Lung (tissue), 12 donors: Measurements from ENCODE around the gene PTGDS. TPM values are rescaled to one million over a fixed set of nuclear protein-coding genes. Genes with fewer than 3 reads are reported as not detected.

Experiments
- ATAC-seq: fragments of 200-7000 bp; cut with Tn5 transposase; one replicate; pipeline ENCODE4 v1.9.1; 2020; ENCODE audit warnings: moderate number of reproducible peaks; ENCODE audit not compliant: insufficient read depth, low FRiP score
- DNase-seq, 3 donors: peaks; one replicate each; pipeline ENCODE4 v3.0.0-alpha.2; 2013 to 2017
- H3K27ac ChIP-seq, 2 donors: one replicate each; pipeline ENCODE4 v1.5.1; 2013; ENCODE audit warnings: mild to moderate bottlenecking in 2 of 2, moderate library complexity in 2 of 2, control low read depth in 1 of 2, inconsistent platforms in 1 of 2, low read depth in 1 of 2, low read length in 1 of 2
- H3K27me3 ChIP-seq, 3 donors: one replicate each; pipeline ENCODE4 v1.5.1; 2013; ENCODE audit warnings: low read length in 2 of 3; ENCODE audit not compliant: control insufficient read depth in 3 of 3, insufficient read depth in 3 of 3
- H3K36me3 ChIP-seq, 4 donors: one replicate each; pipeline ENCODE4 v1.5.1; 2013; ENCODE audit warnings: low read length in 4 of 4, mild to moderate bottlenecking in 1 of 4, moderate library complexity in 1 of 4; ENCODE audit not compliant: control insufficient read depth in 4 of 4, insufficient read depth in 4 of 4
- H3K4me1 ChIP-seq, 5 donors: one replicate each; pipeline ENCODE4 v1.5.1; 2013; ENCODE audit warnings: low read length in 5 of 5, mild to moderate bottlenecking in 2 of 5, moderate library complexity in 1 of 5; ENCODE audit not compliant: control insufficient read depth in 5 of 5, insufficient read depth in 5 of 5
- H3K4me3 ChIP-seq: one replicate; pipeline ENCODE4 v1.5.1; 2013; ENCODE audit warnings: mild to moderate bottlenecking, control low read depth, moderate library complexity
- H3K9ac ChIP-seq, 2 donors: one replicate each; pipeline ENCODE4 v1.5.1; 2013; ENCODE audit warnings: low read length in 2 of 2, control low read depth in 1 of 2; ENCODE audit not compliant: insufficient read depth in 1 of 2
- H3K9me3 ChIP-seq, 4 donors: one replicate each; pipeline ENCODE4 v1.5.1; 2013; ENCODE audit warnings: low read length in 3 of 4, mild to moderate bottlenecking in 1 of 4, moderate library complexity in 1 of 4; ENCODE audit not compliant: control insufficient read depth in 4 of 4, insufficient read depth in 3 of 4
- whole genome bisulfite sequencing, 2 donors: extraction: QIAGEN DNeasy Blood & Tissue Kit; methylation state at CpG; one replicate each; pipeline ENCODE4 v1.1.7; 2013; 5-methylcytosine and 5-hydroxymethylcytosine counted together
- polyA plus RNA-seq, 2 donors: library from polyadenylated mRNA; stranded (reverse); fragments of 200-250 nt; gene quantifications; one replicate each; pipeline ENCODE4 v1.2.1, GENCODE V29; 2013
- total RNA-seq, 2 donors: library from RNA; depleted of rRNA in 1 of 2; stranded (reverse); fragments of >200 nt in 1 of 2; gene quantifications; one replicate each; pipeline ENCODE4 v1.2.1, GENCODE V29; 2014 to 2021
- TF ChIP-seq, protein P1 (sequence below): IDR thresholded peaks from 2 replicates; pipeline ENCODE4 v1.5.1; 2012; ENCODE audit warnings: mild to moderate bottlenecking; ENCODE audit errors: control extremely low read depth, extremely low read depth
- donor health status: control.
- donor health status: control.
- donor health status: Bipolar disorder and iron deficiency.
- donor health status: healthy.
- donor health status: DM: yes; HTN: yes; CAD: no.

The PTGDS gene
- total and polyA plus RNA-seq, 4 donors, result 19.4 to 159 (median 93.7) TPM

DNA sequence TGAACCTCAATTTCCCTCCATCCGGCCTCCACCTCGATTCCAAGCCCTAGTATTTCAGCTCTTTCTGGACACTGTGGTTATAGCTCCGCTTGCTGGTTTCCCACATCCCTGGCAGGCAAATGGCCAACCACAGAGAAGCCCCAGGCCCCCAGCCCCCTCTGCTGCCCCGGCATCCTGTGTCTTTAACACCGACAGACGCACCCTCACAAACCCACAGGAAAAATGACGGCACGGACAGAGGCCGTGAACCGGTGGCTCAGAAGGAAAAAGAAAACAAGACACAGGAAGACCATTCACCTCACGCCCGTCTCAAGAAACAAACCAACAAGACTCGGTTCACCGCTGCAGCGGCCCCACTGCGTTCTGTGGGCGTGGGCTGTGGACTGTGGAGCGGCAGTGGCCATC is 20.5 kb downstream of the PTGDS start:
- Histone ChIP-seq H3K4me1 (peaks cover 0 to 35% (median 13%) of the 10 kb centered on the region in 5 donors), H3K9me3 (no peaks in the 10 kb centered on the region), H3K4me3 (no peak overlapping the region), H3K27ac (no peak overlapping the region), H3K9ac (no peak overlapping the region), H3K27me3 (no peaks in the 10 kb centered on the region), H3K36me3 (peaks cover 0 to 13% (median 0%) of the 10 kb centered on the region in 4 donors)
- TF ChIP-seq, protein P1, sequence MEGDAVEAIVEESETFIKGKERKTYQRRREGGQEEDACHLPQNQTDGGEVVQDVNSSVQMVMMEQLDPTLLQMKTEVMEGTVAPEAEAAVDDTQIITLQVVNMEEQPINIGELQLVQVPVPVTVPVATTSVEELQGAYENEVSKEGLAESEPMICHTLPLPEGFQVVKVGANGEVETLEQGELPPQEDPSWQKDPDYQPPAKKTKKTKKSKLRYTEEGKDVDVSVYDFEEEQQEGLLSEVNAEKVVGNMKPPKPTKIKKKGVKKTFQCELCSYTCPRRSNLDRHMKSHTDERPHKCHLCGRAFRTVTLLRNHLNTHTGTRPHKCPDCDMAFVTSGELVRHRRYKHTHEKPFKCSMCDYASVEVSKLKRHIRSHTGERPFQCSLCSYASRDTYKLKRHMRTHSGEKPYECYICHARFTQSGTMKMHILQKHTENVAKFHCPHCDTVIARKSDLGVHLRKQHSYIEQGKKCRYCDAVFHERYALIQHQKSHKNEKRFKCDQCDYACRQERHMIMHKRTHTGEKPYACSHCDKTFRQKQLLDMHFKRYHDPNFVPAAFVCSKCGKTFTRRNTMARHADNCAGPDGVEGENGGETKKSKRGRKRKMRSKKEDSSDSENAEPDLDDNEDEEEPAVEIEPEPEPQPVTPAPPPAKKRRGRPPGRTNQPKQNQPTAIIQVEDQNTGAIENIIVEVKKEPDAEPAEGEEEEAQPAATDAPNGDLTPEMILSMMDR, result no peak
- 26 to 47% methylated on average over 18 of the region's 18 CpGs for WGBS, 2 donors
- ATAC-seq (no peak), DNase-seq (no peak)

DNA sequence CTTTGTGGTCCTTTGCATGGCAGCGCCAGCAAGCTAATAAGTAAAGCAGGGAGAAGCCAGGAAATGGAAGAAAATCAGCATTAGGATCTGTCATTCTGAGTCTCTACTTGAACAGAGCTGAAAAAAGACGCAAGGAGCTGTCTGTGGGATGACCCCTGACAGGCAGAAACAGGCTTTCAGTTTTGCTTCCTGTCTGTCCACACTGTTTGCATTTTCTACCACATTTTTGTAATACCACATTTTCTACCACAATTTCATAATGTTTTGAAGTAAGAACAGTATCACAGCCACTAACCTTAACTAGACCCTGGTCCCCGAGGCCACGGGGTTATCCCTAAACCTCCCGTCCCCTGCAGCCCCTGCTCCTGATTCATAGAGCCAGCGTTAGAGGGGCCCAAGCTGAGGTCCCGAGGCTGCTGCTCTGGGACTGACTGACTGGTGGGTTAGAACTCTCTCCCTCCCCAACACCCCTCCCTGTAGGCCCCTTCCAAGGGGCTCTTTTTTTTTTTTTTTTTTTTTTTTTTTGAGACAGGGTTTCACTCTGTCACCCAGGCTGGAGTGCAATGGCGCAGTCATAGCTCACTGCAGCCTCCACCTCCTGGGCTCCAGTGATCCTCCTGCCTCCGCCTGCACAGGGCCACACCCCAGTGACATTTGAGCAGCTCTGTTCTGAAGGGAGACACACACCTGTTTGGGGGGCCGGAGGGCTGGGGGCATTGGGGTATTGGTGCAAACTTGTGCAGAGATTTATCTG is 23.1 kb downstream of the PTGDS start:
- WGBS, 2 donors, result 36 to 54% methylated on average over 10 of the region's 10 CpGs
- H3K4me3 ChIP-seq, result no peak overlapping the region
- peaks cover 0 to 2% (median 0%) of the 10 kb centered on the region in 4 donors for H3K9me3 ChIP-seq
- H3K27ac ChIP-seq, result no peak overlapping the region
- no peak overlapping the region for H3K9ac ChIP-seq
- ATAC-seq (no peak), DNase-seq (peak in 1 of 3 donors; percentile 54)
- no peaks in the 10 kb centered on the region for H3K27me3 ChIP-seq
- peaks cover 0 to 22% (median 11%) of the 10 kb centered on the region in 5 donors for H3K4me1 ChIP-seq
- no peaks in the 10 kb centered on the region for H3K36me3 ChIP-seq
- TF ChIP-seq, protein P1, result no peak

- TF ChIP-seq, protein P1, result no peak
- peaks cover 0 to 2% (median 0%) of the 10 kb centered on the region in 4 donors for H3K9me3 ChIP-seq
- H3K4me3 ChIP-seq, result no peak overlapping the region
- DNase-seq (no peak), ATAC-seq (no peak)
- WGBS, 2 donors, result 86 to 94% methylated on average over 19 to 20 of the region's 20 CpGs
- H3K36me3 ChIP-seq, result no peaks in the 10 kb centered on the region
- H3K4me1 ChIP-seq, result peaks cover 0 to 8% (median 3%) of the 10 kb centered on the region in 5 donors
- no peak overlapping the region for H3K9ac ChIP-seq
- no peak overlapping the region for H3K27ac ChIP-seq
- H3K27me3 ChIP-seq, result no peaks in the 10 kb centered on the region
These were observed 24.7 kb downstream of the PTGDS start for GRCh38 chr9:137001857-137002645.
